A673 (cell line): ENCODE results near the gene SCARB2. TPM values are rescaled to one million over a fixed set of nuclear protein-coding genes. Genes with fewer than 3 reads are reported as not detected.

Experiments used
- BruUV-seq: library from RNA; stranded (reverse); fragments of 400-500 nt; replicated peaks from 2 replicates; lab custom pipeline; 2021; lab: Mats Ljungman, UMichigan
- CTCF ChIA-PET: fragments of 300-600 bp; sonication (Branson Sonifier 250); formaldehyde crosslinking; loops from one replicate; lab custom pipeline; 2022; ENCODE audit warnings: antibody characterized with exemption; lab: Charles Lee
- POLR2A ChIA-PET: fragments of 300-600 bp; sonication (Branson Sonifier 250); formaldehyde crosslinking; loops from one replicate; lab custom pipeline; 2022; ENCODE audit warnings: antibody characterized with exemption; ENCODE audit not compliant: low non-redundant PET; lab: Charles Lee
- DNase-seq: peaks from one replicate; pipeline ENCODE4 v3.0.0-alpha.2; 2015; ENCODE audit warnings: low spot score
- H3K27ac ChIP-seq: fragments of 200-600 bp; sonication (generic); 2 replicates; pipeline ENCODE4 v1.5.1; 2016; ENCODE audit warnings: mixed run types, low read depth, mild to moderate bottlenecking, mixed read lengths, antibody characterized with exemption, low read length; ENCODE audit not compliant: poor library complexity, severe bottlenecking
- H3K27me3 ChIP-seq: fragments of 200-600 bp; sonication (generic); replicated peaks from 2 replicates; pipeline ENCODE4 v1.6.1; 2017; ENCODE audit warnings: mixed run types, low read depth, mild to moderate bottlenecking, mixed read lengths, antibody characterized with exemption, low read length; ENCODE audit not compliant: insufficient read depth, poor library complexity
- H3K36me3 ChIP-seq: fragments of 200-600 bp; sonication (generic); 2 replicates; pipeline ENCODE4 v1.6.1; 2016; ENCODE audit warnings: mixed run types, mild to moderate bottlenecking, mixed read lengths, antibody characterized with exemption, low read length; ENCODE audit not compliant: insufficient read depth, poor library complexity, severe bottlenecking
- H3K4me1 ChIP-seq: fragments of 200-600 bp; sonication (generic); 2 replicates; pipeline ENCODE4 v1.6.1; 2017; ENCODE audit warnings: mixed run types, mild to moderate bottlenecking, mixed read lengths, antibody characterized with exemption, low read length; ENCODE audit not compliant: insufficient read depth, poor library complexity, severe bottlenecking
- H3K4me3 ChIP-seq: fragments of 200-600 bp; sonication (generic); 2 replicates; pipeline ENCODE4 v1.5.1; 2016; ENCODE audit warnings: low read depth, mixed run types, mild to moderate bottlenecking, mixed read lengths, low read length; ENCODE audit not compliant: poor library complexity, severe bottlenecking
- H3K9me3 ChIP-seq: fragments of 200-600 bp; sonication (generic); 2 replicates; pipeline ENCODE4 v1.6.1; 2016; ENCODE audit warnings: mixed run types, low read depth, mild to moderate bottlenecking, mixed read lengths, antibody characterized with exemption, low read length; ENCODE audit not compliant: poor library complexity, severe bottlenecking
- CTCF ChIP-seq: fragments of 300-800, 200-600 bp; sonication (generic); conservative IDR thresholded peaks from 2 replicates; pipeline ENCODE4 v1.5.1; 2017; ENCODE audit warnings: low read depth, mild to moderate bottlenecking, antibody characterized with exemption, low read length, moderate library complexity, mixed read lengths
- EZH2 ChIP-seq: fragments of 200-600 bp; sonication (generic); IDR thresholded peaks from 2 replicates; pipeline ENCODE4 v1.6.1; 2017; ENCODE audit warnings: borderline replicate concordance, low read depth, mild to moderate bottlenecking, mixed read lengths, antibody characterized with exemption, low read length; ENCODE audit not compliant: poor library complexity, severe bottlenecking
- intact Hi-C: fragments of 100-400 bp; cut with micrococcal nuclease; formaldehyde crosslinking; loops from one replicate; pipeline ENCODE4 v1.10.0; 2022; ENCODE audit not compliant: unreplicated experiment
- total RNA-seq: library from RNA; stranded (reverse); gene quantifications from 2 replicates; pipeline ENCODE4 v1.2.3, GENCODE V29; 2021

Gene SCARB2
- total RNA-seq, 1 experiment from 2014 or later: 27.9 TPM

- no peaks in the 10 kb centered on the region for H3K27me3 ChIP-seq
- no peaks in the 10 kb centered on the region for H3K36me3 ChIP-seq
- BruUV-seq: no TSS peak
- H3K9me3 ChIP-seq: no peaks in the 10 kb centered on the region
- no peaks in the 10 kb centered on the region for H3K4me1 ChIP-seq
- POLR2A ChIA-PET: no interaction called here
- H3K27ac ChIP-seq: no peak overlapping the region
- DNase-seq: no peak
- TF ChIP-seq EZH2 (no peak), CTCF (no peak)
- CTCF ChIA-PET: no interaction called here
- intact Hi-C loops: no loop called here
- H3K4me3 ChIP-seq: no peak overlapping the region
Measured at GRCh38 chr4:76168688-76169087, 44.9 kb downstream of the SCARB2 start.

GRCh38 chr4:76166480-76166879, 47.1 kb downstream of the SCARB2 start:
- intact Hi-C loops: no loop called here
- no TSS peak for BruUV-seq

GRCh38 chr4:76160355-76160754, 53.3 kb downstream of the SCARB2 start:
- intact Hi-C loops: no loop called here
- no peak for DNase-seq
- TF ChIP-seq CTCF: no peak
- no peak for TF ChIP-seq EZH2
- Histone ChIP-seq H3K36me3 (no peaks in the 10 kb centered on the region), H3K27me3 (no peaks in the 10 kb centered on the region), H3K9me3 (no peaks in the 10 kb centered on the region), H3K4me3 (no peak overlapping the region), H3K4me1 (no peaks in the 10 kb centered on the region), H3K27ac (no peak overlapping the region)
- ChIA-PET CTCF (no interaction called here), POLR2A (no interaction called here)
- BruUV-seq: no TSS peak

More at GRCh38 chr4:76166480-76166879, 47.1 kb downstream of the SCARB2 start:
- no peaks in the 10 kb centered on the region for H3K9me3 ChIP-seq
- no peaks in the 10 kb centered on the region for H3K27me3 ChIP-seq
- no peak for TF ChIP-seq EZH2
- no peak for TF ChIP-seq CTCF
- ChIA-PET POLR2A (no interaction called here), CTCF (no interaction called here)
- no peaks in the 10 kb centered on the region for H3K36me3 ChIP-seq
- no peaks in the 10 kb centered on the region for H3K4me1 ChIP-seq
- H3K4me3 ChIP-seq: no peak overlapping the region
- no peak for DNase-seq
- no peak overlapping the region for H3K27ac ChIP-seq
